ENCODE results near the gene CDKN2AIP.

The CDKN2AIP gene

GRCh38 chr4:183407128-183407585 is 37.3 kb upstream of the CDKN2AIP start:
- TF ChIP-seq CTCF (conservative IDR thresholded peaks at IDR 0.05; ENCODE audit: low read length), result peak; percentile 68
- peak overlapping the region; percentile 71 for H3K4me3 ChIP-seq (ENCODE audit: low read length)
- peak; percentile 61 for DNase-seq (ENCODE audit: low read depth)

GRCh38 chr4:183407635-183408464 is 36.6 kb upstream of the CDKN2AIP start:
- no peak for DNase-seq (ENCODE audit: low read depth)
- TF ChIP-seq CTCF (conservative IDR thresholded peaks at IDR 0.05; ENCODE audit: low read length), result no peak
- peak overlapping the region; percentile 71 for H3K4me3 ChIP-seq (ENCODE audit: low read length)

DNA sequence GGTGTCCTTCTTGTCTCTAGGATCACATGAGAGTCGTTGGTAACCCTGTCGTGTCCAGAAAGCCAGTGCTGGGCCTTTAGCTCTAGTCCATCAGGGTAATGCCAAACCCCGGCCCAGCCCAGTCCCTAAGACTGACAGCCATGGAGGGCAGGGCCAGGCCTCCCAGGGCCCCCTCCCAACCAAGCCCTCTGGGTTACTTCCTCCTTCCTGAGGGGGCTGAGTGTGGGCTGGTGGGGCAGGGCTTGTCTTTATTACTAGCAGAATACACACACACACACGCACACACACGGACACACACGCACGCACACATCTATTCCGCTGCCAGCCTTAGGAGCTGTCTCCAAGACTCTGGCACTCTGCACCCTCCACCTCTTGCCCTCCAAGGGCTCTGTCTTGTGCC is 35.6 kb upstream of the CDKN2AIP start:
- H3K4me3 ChIP-seq (ENCODE audit: low read length), result no peak overlapping the region
- no peak for TF ChIP-seq CTCF (conservative IDR thresholded peaks at IDR 0.05; ENCODE audit: low read length)

GRCh38 chr4:183409483-183409882 is 35.0 kb upstream of the CDKN2AIP start:
- TF ChIP-seq CTCF (conservative IDR thresholded peaks at IDR 0.05; ENCODE audit: low read length), result no peak
- no peak for DNase-seq (ENCODE audit: low read depth)
- no peak overlapping the region for H3K4me3 ChIP-seq (ENCODE audit: low read length)

More for the DNA sequence above, 35.6 kb upstream of the CDKN2AIP start:
- no peak for DNase-seq (ENCODE audit: low read depth)

DNA sequence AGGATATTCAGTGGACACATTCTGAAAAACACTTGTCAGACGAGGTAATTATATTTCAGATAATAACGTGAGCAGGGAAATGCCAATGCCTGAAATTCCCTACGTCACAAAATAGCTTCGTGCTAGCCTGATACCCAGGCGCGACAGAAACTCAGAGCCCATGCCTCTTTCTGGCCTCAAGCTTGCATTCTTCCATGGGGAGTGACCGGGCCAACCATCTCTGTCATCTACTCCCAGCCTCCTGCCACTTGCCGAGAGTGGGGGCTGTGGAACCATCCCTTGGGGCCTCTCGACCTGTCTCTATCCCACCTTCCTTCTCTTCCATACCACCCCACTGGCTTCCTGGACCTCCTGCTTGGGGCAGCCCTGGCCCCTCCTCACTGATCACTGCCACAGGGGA is 34.5 kb upstream of the CDKN2AIP start:
- TF ChIP-seq CTCF (conservative IDR thresholded peaks at IDR 0.05; ENCODE audit: low read length), result no peak
- no peak for DNase-seq (ENCODE audit: low read depth)
- H3K4me3 ChIP-seq (ENCODE audit: low read length), result no peak overlapping the region

- H3K4me3 ChIP-seq (ENCODE audit: low read length), result no peak overlapping the region
- no peak for TF ChIP-seq CTCF (conservative IDR thresholded peaks at IDR 0.05; ENCODE audit: low read length)
- no peak for DNase-seq (ENCODE audit: low read depth)
These were observed 33.1 kb upstream of the CDKN2AIP start for GRCh38 chr4:183411291-183411861.

GRCh38 chr4:183412821-183413220 is 31.6 kb upstream of the CDKN2AIP start:
- no peak for DNase-seq (ENCODE audit: low read depth)
- no peak overlapping the region for H3K4me3 ChIP-seq (ENCODE audit: low read length)
- TF ChIP-seq CTCF (conservative IDR thresholded peaks at IDR 0.05; ENCODE audit: low read length), result no peak

Measured in AG10803 (cell line).